ENCODE results near the gene IKBKE. TPM values are rescaled to one million over a fixed set of nuclear protein-coding genes. Genes with fewer than 3 reads are reported as not detected.

The IKBKE gene
- polyA plus RNA-seq, 1 donor (not counting 4 experiments of a cell fraction or from before 2014, with no cell fraction given), result 8.9 TPM

DNA sequence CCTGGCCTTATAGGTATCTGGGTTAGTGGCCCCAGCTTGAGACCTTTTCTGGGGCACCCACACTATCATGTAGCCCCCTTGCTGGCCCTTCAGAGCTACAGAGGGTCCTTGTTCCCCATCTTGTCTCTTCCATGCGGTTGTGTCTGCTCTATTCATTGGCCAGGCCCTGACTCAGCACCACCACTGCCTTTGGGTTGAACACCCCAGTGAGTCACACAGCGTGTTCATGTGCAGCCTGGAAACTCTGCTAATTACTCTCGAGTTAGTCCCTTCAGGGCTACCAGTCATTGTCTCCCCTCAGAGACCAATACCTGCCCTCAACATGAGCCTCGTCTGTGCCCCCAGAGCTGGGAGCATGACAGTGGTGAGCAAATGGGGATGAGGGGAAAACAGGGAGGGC lies 28.2 kb upstream of the IKBKE start:
- Histone ChIP-seq H3K27me3 (ENCODE audit: control insufficient read depth, extremely low read depth, insufficient read depth, low read length) (no peaks in the 10 kb centered on the region), H3K9me3 (ENCODE audit: control insufficient read depth, low read depth, low read length) (no peaks in the 10 kb centered on the region), H3K9me1 (ENCODE audit: control insufficient read depth, extremely low read depth, insufficient read depth, low read length) (no peaks in the 10 kb centered on the region), H3K4me2 (ENCODE audit: control insufficient read depth, extremely low read depth, insufficient read depth, low read depth, low read length) (peak overlapping the region; percentile 27), H3K4me3 (ENCODE audit: control insufficient read depth in 2 of 3, extremely low read depth in 1 of 3, insufficient read depth in 2 of 3, low read depth in 1 of 3, low read length in 3 of 3) (no peak overlapping the region), H3K4me1 (ENCODE audit: control insufficient read depth, extremely low read depth, insufficient read depth, low read length) (peaks cover 13% of the 10 kb centered on the region), H3K36me3 (ENCODE audit: control insufficient read depth in 2 of 2, extremely low read depth in 1 of 2, insufficient read depth in 2 of 2, low read length in 2 of 2) (peaks cover 23 to 37% of the 10 kb centered on the region in 2 experiments), H3K27ac (ENCODE audit: control insufficient read depth, insufficient read depth, low read length) (peak overlapping the region; percentile 12), H3K79me2 (ENCODE audit: control insufficient read depth, insufficient read depth, low read length) (no peaks in the 10 kb centered on the region), H3K9ac (ENCODE audit: control insufficient read depth, extremely low read depth, insufficient read depth, low read length) (peak overlapping the region; percentile 4), H2AFZ (ENCODE audit: control insufficient read depth, low read length) (peak overlapping the region; percentile 20), H4K20me1 (ENCODE audit: control insufficient read depth, extremely low read depth, insufficient read depth, low read length) (no peaks in the 10 kb centered on the region)
- no peak for TF ChIP-seq EZH2 (IDR thresholded peaks at IDR 0.05; ENCODE audit: low read length)
- TF ChIP-seq, protein P1, sequence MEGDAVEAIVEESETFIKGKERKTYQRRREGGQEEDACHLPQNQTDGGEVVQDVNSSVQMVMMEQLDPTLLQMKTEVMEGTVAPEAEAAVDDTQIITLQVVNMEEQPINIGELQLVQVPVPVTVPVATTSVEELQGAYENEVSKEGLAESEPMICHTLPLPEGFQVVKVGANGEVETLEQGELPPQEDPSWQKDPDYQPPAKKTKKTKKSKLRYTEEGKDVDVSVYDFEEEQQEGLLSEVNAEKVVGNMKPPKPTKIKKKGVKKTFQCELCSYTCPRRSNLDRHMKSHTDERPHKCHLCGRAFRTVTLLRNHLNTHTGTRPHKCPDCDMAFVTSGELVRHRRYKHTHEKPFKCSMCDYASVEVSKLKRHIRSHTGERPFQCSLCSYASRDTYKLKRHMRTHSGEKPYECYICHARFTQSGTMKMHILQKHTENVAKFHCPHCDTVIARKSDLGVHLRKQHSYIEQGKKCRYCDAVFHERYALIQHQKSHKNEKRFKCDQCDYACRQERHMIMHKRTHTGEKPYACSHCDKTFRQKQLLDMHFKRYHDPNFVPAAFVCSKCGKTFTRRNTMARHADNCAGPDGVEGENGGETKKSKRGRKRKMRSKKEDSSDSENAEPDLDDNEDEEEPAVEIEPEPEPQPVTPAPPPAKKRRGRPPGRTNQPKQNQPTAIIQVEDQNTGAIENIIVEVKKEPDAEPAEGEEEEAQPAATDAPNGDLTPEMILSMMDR (optimal IDR thresholded peaks at IDR 0.05 in 1 of 3, IDR thresholded peaks at IDR 0.05 in 1 of 3, conservative IDR thresholded peaks at IDR 0.05 in 1 of 3; ENCODE audit: extremely low read depth in 1 of 3, insufficient read depth in 2 of 3, low read length in 3 of 3), result no peak
- FAIRE-seq, result peak; percentile 90
- dilution Hi-C loops (cut with MboI; ENCODE audit: extremely low pct_ligation_motif_present, low sequenced_read_pairs), result no loop called here
- no peak for DNase-seq (ENCODE audit: low read depth, low spot score)

GRCh38 chr1:206445116-206445515 lies 25.2 kb upstream of the IKBKE start:
- FAIRE-seq (no peak), DNase-seq (ENCODE audit: low read depth, low spot score) (no peak)
- Histone ChIP-seq H3K9me1 (ENCODE audit: control insufficient read depth, extremely low read depth, insufficient read depth, low read length) (no peaks in the 10 kb centered on the region), H3K36me3 (ENCODE audit: control insufficient read depth in 2 of 2, extremely low read depth in 1 of 2, insufficient read depth in 2 of 2, low read length in 2 of 2) (peaks cover 21 to 45% of the 10 kb centered on the region in 2 experiments), H3K9ac (ENCODE audit: control insufficient read depth, extremely low read depth, insufficient read depth, low read length) (no peak overlapping the region), H3K27ac (ENCODE audit: control insufficient read depth, insufficient read depth, low read length) (no peak overlapping the region), H3K4me2 (ENCODE audit: control insufficient read depth, extremely low read depth, insufficient read depth, low read depth, low read length) (no peak overlapping the region), H3K27me3 (ENCODE audit: control insufficient read depth, extremely low read depth, insufficient read depth, low read length) (no peaks in the 10 kb centered on the region), H3K4me1 (ENCODE audit: control insufficient read depth, extremely low read depth, insufficient read depth, low read length) (peaks cover 29% of the 10 kb centered on the region), H2AFZ (ENCODE audit: control insufficient read depth, low read length) (no peak overlapping the region), H3K9me3 (ENCODE audit: control insufficient read depth, low read depth, low read length) (no peaks in the 10 kb centered on the region), H4K20me1 (ENCODE audit: control insufficient read depth, extremely low read depth, insufficient read depth, low read length) (no peaks in the 10 kb centered on the region), H3K4me3 (ENCODE audit: control insufficient read depth in 2 of 3, extremely low read depth in 1 of 3, insufficient read depth in 2 of 3, low read depth in 1 of 3, low read length in 3 of 3) (no peak overlapping the region), H3K79me2 (ENCODE audit: control insufficient read depth, insufficient read depth, low read length) (no peaks in the 10 kb centered on the region)
- dilution Hi-C loops (cut with MboI; ENCODE audit: extremely low pct_ligation_motif_present, low sequenced_read_pairs), result no loop called here
- no peak for TF ChIP-seq EZH2 (IDR thresholded peaks at IDR 0.05; ENCODE audit: low read length)

- no peak overlapping the region for H3K4me3 ChIP-seq (ENCODE audit: control insufficient read depth in 2 of 3, extremely low read depth in 1 of 3, insufficient read depth in 2 of 3, low read depth in 1 of 3, low read length in 3 of 3)
- no peaks in the 10 kb centered on the region for H3K79me2 ChIP-seq (ENCODE audit: control insufficient read depth, insufficient read depth, low read length)
- H3K4me2 ChIP-seq (ENCODE audit: control insufficient read depth, extremely low read depth, insufficient read depth, low read depth, low read length), result no peak overlapping the region
- H3K27ac ChIP-seq (ENCODE audit: control insufficient read depth, insufficient read depth, low read length), result no peak overlapping the region
- H2AFZ ChIP-seq (ENCODE audit: control insufficient read depth, low read length), result no peak overlapping the region
- no peaks in the 10 kb centered on the region for H3K27me3 ChIP-seq (ENCODE audit: control insufficient read depth, extremely low read depth, insufficient read depth, low read length)
- dilution Hi-C loops (cut with MboI; ENCODE audit: extremely low pct_ligation_motif_present, low sequenced_read_pairs), result no loop called here
- peaks cover 25 to 48% of the 10 kb centered on the region in 2 experiments for H3K36me3 ChIP-seq (ENCODE audit: control insufficient read depth in 2 of 2, extremely low read depth in 1 of 2, insufficient read depth in 2 of 2, low read length in 2 of 2)
- H3K4me1 ChIP-seq (ENCODE audit: control insufficient read depth, extremely low read depth, insufficient read depth, low read length), result peaks cover 29% of the 10 kb centered on the region
- no peaks in the 10 kb centered on the region for H3K9me3 ChIP-seq (ENCODE audit: control insufficient read depth, low read depth, low read length)
- no peak overlapping the region for H3K9ac ChIP-seq (ENCODE audit: control insufficient read depth, extremely low read depth, insufficient read depth, low read length)
- H4K20me1 ChIP-seq (ENCODE audit: control insufficient read depth, extremely low read depth, insufficient read depth, low read length), result no peaks in the 10 kb centered on the region
- TF ChIP-seq, protein P1 (optimal IDR thresholded peaks at IDR 0.05 in 1 of 3, IDR thresholded peaks at IDR 0.05 in 1 of 3, conservative IDR thresholded peaks at IDR 0.05 in 1 of 3; ENCODE audit: extremely low read depth in 1 of 3, insufficient read depth in 2 of 3, low read length in 3 of 3), result no peak
- TF ChIP-seq EZH2 (IDR thresholded peaks at IDR 0.05; ENCODE audit: low read length), result no peak
- DNase-seq (ENCODE audit: low read depth, low spot score) (no peak), FAIRE-seq (no peak)
- no peaks in the 10 kb centered on the region for H3K9me1 ChIP-seq (ENCODE audit: control insufficient read depth, extremely low read depth, insufficient read depth, low read length)
Observed at GRCh38 chr1:206445911-206446356, 24.3 kb upstream of the IKBKE start.

All from keratinocyte (primary cell).